ENCODE results near the gene N4BP2L2. TPM values are rescaled to one million over a fixed set of nuclear protein-coding genes. Genes with fewer than 3 reads are reported as not detected.

Gene N4BP2L2
- total RNA-seq, 1 experiment from 2014 or later = 92.7 TPM

DNA sequence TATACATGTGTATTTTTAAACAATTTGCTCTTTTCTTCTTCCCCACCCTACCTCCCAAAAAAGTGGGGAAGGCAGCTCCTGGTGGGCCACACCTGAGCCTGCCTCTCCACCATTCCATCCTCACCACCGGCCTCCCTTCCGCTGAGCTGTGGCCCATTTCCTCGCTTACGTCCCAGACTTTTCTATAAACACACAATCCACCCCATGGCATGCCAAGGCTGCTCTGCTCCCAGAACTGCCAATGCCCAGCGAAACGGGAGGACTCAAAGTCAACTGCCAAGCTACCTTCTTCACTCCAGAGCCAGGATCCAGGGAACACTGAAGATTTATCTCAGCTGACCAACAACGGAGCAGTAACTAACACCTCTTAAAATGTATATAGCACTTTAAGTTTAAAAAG is 113.4 kb downstream of the N4BP2L2 start:
- no peaks in the 10 kb centered on the region for H3K9me3 ChIP-seq (ENCODE audit: control insufficient read depth in 1 of 2, insufficient read depth in 1 of 2, low read depth in 1 of 2, low read length in 2 of 2)
- no peak for ATAC-seq
- H3K27me3 ChIP-seq (ENCODE audit: insufficient read depth, low read length) = no peaks in the 10 kb centered on the region
- no peaks in the 10 kb centered on the region for H3K4me1 ChIP-seq (ENCODE audit: control insufficient read depth in 1 of 2, insufficient read depth in 2 of 2, low read length in 2 of 2)
- no peak overlapping the region for H3K4me2 ChIP-seq (ENCODE audit: low read length)
- BruUV-seq (replicated peaks) = no TSS peak
- H2AFZ ChIP-seq (ENCODE audit: low read depth, low read length, poor library complexity, severe bottlenecking) = no peak overlapping the region
- intact Hi-C loops (cut with micrococcal nuclease) = no loop called here
- H3K4me3 ChIP-seq (replicated peaks in 1 of 2; ENCODE audit: low read depth in 1 of 2, low read length in 2 of 2) = no peak overlapping the region
- TF ChIP-seq EZH2phosphoT487 (IDR thresholded peaks at IDR 0.05; ENCODE audit: borderline replicate concordance) = no peak
- no peak for TF ChIP-seq SP1 (IDR thresholded peaks at IDR 0.05; ENCODE audit: low read depth)
- no peak for TF ChIP-seq ZNF274 (IDR thresholded peaks at IDR 0.05; ENCODE audit: low read depth, low read length)
- no peaks in the 10 kb centered on the region for H3K9me2 ChIP-seq (ENCODE audit: insufficient read depth)
- no peaks in the 10 kb centered on the region for H3K36me3 ChIP-seq (ENCODE audit: control insufficient read depth in 1 of 2, insufficient read depth in 2 of 2, low read length in 2 of 2)
- H3K79me2 ChIP-seq (ENCODE audit: insufficient read depth, low read length) = no peaks in the 10 kb centered on the region
- DNase-seq (ENCODE audit: low read depth, low spot score) = no peak
- ChIA-PET POLR2A (no interaction called here), RAD21 (ENCODE audit: low non-redundant PET in 1 of 2, low total read pairs in 2 of 2, uncharacterized antibody in 2 of 2, unreplicated experiment in 2 of 2) (no interaction called here), CTCF (no interaction called here)
- no peaks in the 10 kb centered on the region for H4K20me1 ChIP-seq (ENCODE audit: insufficient read depth)
- H3K27ac ChIP-seq (ENCODE audit: low read depth, low read length) = no peak overlapping the region
- no peak overlapping the region for H3K9ac ChIP-seq (ENCODE audit: low read length)

DNA sequence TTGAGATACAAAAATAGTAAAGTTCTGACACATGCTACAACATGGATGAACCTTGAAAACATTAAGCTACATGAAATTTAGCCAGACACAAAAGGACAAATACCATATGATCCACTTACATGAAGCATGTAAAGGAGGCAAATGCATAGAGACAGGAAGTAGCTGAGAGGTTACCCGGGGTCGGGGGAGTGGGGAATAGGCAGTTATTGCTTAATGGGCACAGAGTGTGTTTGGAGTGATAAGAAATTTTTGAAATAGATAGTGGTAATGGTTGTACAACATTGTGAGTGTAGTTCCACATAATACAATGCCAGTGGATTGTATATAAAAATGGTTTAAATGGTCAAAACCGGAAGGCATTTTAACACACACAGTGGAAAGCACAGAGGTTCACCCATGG is 115.0 kb downstream of the N4BP2L2 start:
- Histone ChIP-seq H3K9me2 (ENCODE audit: insufficient read depth) (no peaks in the 10 kb centered on the region), H3K4me3 (replicated peaks in 1 of 2; ENCODE audit: low read depth in 1 of 2, low read length in 2 of 2) (no peak overlapping the region), H3K79me2 (ENCODE audit: insufficient read depth, low read length) (no peaks in the 10 kb centered on the region), H3K4me1 (ENCODE audit: control insufficient read depth in 1 of 2, insufficient read depth in 2 of 2, low read length in 2 of 2) (no peaks in the 10 kb centered on the region), H3K27me3 (ENCODE audit: insufficient read depth, low read length) (no peaks in the 10 kb centered on the region), H4K20me1 (ENCODE audit: insufficient read depth) (no peaks in the 10 kb centered on the region), H3K4me2 (ENCODE audit: low read length) (no peak overlapping the region), H3K9ac (ENCODE audit: low read length) (no peak overlapping the region), H2AFZ (ENCODE audit: low read depth, low read length, poor library complexity, severe bottlenecking) (no peak overlapping the region), H3K27ac (ENCODE audit: low read depth, low read length) (no peak overlapping the region), H3K36me3 (ENCODE audit: control insufficient read depth in 1 of 2, insufficient read depth in 2 of 2, low read length in 2 of 2) (no peaks in the 10 kb centered on the region), H3K9me3 (ENCODE audit: control insufficient read depth in 1 of 2, insufficient read depth in 1 of 2, low read depth in 1 of 2, low read length in 2 of 2) (no peaks in the 10 kb centered on the region; a peak in 1 of 4 replicates)
- ChIA-PET CTCF (no interaction called here), POLR2A (no interaction called here), RAD21 (ENCODE audit: low non-redundant PET in 1 of 2, low total read pairs in 2 of 2, uncharacterized antibody in 2 of 2, unreplicated experiment in 2 of 2) (no interaction called here)
- BruUV-seq (replicated peaks) = no TSS peak
- TF ChIP-seq RAD21 (IDR thresholded peaks at IDR 0.05; ENCODE audit: low read depth) (no peak), JUND (IDR thresholded peaks at IDR 0.05) (no peak), SIN3A (IDR thresholded peaks at IDR 0.05; ENCODE audit: low read depth) (no peak), EZH2phosphoT487 (IDR thresholded peaks at IDR 0.05; ENCODE audit: borderline replicate concordance) (no peak), CBX3 (IDR thresholded peaks at IDR 0.05; ENCODE audit: low read depth) (no peak), EGR1 (IDR thresholded peaks at IDR 0.05; ENCODE audit: low read depth) (no peak), SP1 (IDR thresholded peaks at IDR 0.05; ENCODE audit: low read depth) (no peak), ZFX (IDR thresholded peaks at IDR 0.05) (no peak), CEBPB (IDR thresholded peaks at IDR 0.05; ENCODE audit: low read depth) (no peak), ZNF274 (IDR thresholded peaks at IDR 0.05; ENCODE audit: low read depth, low read length) (no peak), POLR2AphosphoS5 (IDR thresholded peaks at IDR 0.05; ENCODE audit: low read depth, low read length) (no peak)
- TF ChIP-seq, protein P1, sequence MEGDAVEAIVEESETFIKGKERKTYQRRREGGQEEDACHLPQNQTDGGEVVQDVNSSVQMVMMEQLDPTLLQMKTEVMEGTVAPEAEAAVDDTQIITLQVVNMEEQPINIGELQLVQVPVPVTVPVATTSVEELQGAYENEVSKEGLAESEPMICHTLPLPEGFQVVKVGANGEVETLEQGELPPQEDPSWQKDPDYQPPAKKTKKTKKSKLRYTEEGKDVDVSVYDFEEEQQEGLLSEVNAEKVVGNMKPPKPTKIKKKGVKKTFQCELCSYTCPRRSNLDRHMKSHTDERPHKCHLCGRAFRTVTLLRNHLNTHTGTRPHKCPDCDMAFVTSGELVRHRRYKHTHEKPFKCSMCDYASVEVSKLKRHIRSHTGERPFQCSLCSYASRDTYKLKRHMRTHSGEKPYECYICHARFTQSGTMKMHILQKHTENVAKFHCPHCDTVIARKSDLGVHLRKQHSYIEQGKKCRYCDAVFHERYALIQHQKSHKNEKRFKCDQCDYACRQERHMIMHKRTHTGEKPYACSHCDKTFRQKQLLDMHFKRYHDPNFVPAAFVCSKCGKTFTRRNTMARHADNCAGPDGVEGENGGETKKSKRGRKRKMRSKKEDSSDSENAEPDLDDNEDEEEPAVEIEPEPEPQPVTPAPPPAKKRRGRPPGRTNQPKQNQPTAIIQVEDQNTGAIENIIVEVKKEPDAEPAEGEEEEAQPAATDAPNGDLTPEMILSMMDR (IDR thresholded peaks at IDR 0.05 in 2 of 3, conservative IDR thresholded peaks at IDR 0.05 in 1 of 3; ENCODE audit: borderline replicate concordance in 1 of 3, insufficient read depth in 1 of 3, low read depth in 2 of 3, low read length in 2 of 3) = no peak
- TF ChIP-seq, protein P2, sequence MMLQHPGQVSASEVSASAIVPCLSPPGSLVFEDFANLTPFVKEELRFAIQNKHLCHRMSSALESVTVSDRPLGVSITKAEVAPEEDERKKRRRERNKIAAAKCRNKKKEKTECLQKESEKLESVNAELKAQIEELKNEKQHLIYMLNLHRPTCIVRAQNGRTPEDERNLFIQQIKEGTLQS (IDR thresholded peaks at IDR 0.05) = no peak
- TF ChIP-seq, protein P3, sequence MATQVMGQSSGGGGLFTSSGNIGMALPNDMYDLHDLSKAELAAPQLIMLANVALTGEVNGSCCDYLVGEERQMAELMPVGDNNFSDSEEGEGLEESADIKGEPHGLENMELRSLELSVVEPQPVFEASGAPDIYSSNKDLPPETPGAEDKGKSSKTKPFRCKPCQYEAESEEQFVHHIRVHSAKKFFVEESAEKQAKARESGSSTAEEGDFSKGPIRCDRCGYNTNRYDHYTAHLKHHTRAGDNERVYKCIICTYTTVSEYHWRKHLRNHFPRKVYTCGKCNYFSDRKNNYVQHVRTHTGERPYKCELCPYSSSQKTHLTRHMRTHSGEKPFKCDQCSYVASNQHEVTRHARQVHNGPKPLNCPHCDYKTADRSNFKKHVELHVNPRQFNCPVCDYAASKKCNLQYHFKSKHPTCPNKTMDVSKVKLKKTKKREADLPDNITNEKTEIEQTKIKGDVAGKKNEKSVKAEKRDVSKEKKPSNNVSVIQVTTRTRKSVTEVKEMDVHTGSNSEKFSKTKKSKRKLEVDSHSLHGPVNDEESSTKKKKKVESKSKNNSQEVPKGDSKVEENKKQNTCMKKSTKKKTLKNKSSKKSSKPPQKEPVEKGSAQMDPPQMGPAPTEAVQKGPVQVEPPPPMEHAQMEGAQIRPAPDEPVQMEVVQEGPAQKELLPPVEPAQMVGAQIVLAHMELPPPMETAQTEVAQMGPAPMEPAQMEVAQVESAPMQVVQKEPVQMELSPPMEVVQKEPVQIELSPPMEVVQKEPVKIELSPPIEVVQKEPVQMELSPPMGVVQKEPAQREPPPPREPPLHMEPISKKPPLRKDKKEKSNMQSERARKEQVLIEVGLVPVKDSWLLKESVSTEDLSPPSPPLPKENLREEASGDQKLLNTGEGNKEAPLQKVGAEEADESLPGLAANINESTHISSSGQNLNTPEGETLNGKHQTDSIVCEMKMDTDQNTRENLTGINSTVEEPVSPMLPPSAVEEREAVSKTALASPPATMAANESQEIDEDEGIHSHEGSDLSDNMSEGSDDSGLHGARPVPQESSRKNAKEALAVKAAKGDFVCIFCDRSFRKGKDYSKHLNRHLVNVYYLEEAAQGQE (IDR thresholded peaks at IDR 0.05; ENCODE audit: low read depth) = no peak
- intact Hi-C loops (cut with micrococcal nuclease) = no loop called here
- ATAC-seq = no peak
- no peak for DNase-seq (ENCODE audit: low read depth, low spot score)

Data from HCT116 (cell line).